SK-N-MC (cell line): ENCODE data around the gene SMTNL1.

Experiments
- EZH2 ChIP-seq: fragments of 200-600 bp; sonication (generic); IDR thresholded peaks from one replicate; pipeline ENCODE4 v1.6.1; 2017; ENCODE audit warnings: antibody characterized with exemption
- FOXP2 ChIP-seq: optimal IDR thresholded peaks from 2 replicates; pipeline ENCODE3; 2011; ENCODE audit warnings: mild to moderate bottlenecking, moderate library complexity; ENCODE audit not compliant: insufficient read depth; ENCODE audit errors: extremely low read length, control extremely low read depth
- POLR2AphosphoS5 ChIP-seq: IDR thresholded peaks from 2 replicates; pipeline ENCODE4 v1.6.1; 2012; ENCODE audit warnings: mild to moderate bottlenecking, low read depth, low read length, borderline replicate concordance

DNA sequence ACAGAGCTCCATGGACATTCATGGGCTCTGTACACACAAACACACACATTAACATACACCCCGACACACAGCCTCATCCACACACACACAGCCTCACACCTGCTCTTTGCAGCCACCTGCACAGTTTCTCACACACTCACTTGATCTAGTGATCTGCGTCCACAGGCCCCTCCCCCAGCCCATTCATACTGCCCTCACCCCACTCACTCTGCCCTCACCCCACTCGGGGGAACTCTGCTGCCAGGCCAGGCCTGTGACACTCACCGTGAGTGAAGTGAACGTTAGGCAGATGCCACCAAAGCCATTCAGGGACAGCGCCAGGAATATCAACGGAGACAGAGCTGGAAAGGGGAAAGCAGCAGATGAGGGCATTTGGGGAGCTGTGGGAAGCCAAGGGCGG is 36.9 kb upstream of the SMTNL1 start:
- TF ChIP-seq EZH2 (no peak), POLR2AphosphoS5 (no peak), FOXP2 (no peak)
